K562 (cell line): ENCODE results near the gene FAM161A. TPM values are rescaled to one million over a fixed set of nuclear protein-coding genes. Genes with fewer than 3 reads are reported as not detected.
A peak's percentile ranks its signal among the peaks of the same experiment; 100 is the strongest.

Experiments used
- AFF1 ChIP-seq, 2 experiments: fragments of 450-650 bp; IDR thresholded peaks; 2 replicates each; pipeline ENCODE4 v1.6.1; 2018; ENCODE audit warnings: mild to moderate bottlenecking in 2 of 2, low read depth in 1 of 2; ENCODE audit not compliant: partially characterized antibody in 2 of 2
- CC2D1A ChIP-seq: fragments of 450-650 bp; IDR thresholded peaks from 2 replicates; pipeline ENCODE4 v1.6.1; 2017; ENCODE audit warnings: mild to moderate bottlenecking
- CCNT2 ChIP-seq: IDR thresholded peaks from 2 replicates; pipeline ENCODE4 v1.6.1; 2011; ENCODE audit warnings: borderline replicate concordance, low read depth, mild to moderate bottlenecking, moderate library complexity, mixed read lengths, low read length; ENCODE audit not compliant: insufficient read length; ENCODE audit errors: extremely low read depth
- E2F8 ChIP-seq: fragments of 450-650 bp; IDR thresholded peaks from 2 replicates; pipeline ENCODE4 v1.7.1; 2018; ENCODE audit warnings: mild to moderate bottlenecking, low read depth; ENCODE audit not compliant: partially characterized antibody
- MTA2 ChIP-seq: fragments of 450-650 bp; IDR thresholded peaks from 2 replicates; pipeline ENCODE4 v1.6.1; 2016; ENCODE audit warnings: low read depth
- NR1H2 ChIP-seq: sonication (generic); formaldehyde crosslinking; IDR thresholded peaks from 2 replicates; pipeline ENCODE4 v1.4.0; 2020; ENCODE audit warnings: mild to moderate bottlenecking, missing genetic modification reagents
- RAD21 ChIP-seq, 2 experiments: fragments of 250-450 bp in 1 of 2; fragments of 450-650 bp in 1 of 2; sonication (Bioruptor Pico) in 1 of 2; formaldehyde crosslinking in 1 of 2; IDR thresholded peaks in 1 of 2; conservative IDR thresholded peaks in 1 of 2; 2 replicates each; pipeline versions ENCODE4 v1.4.0 to v1.8.0; 2020 to 2022; ENCODE audit warnings: mild to moderate bottlenecking in 2 of 2, moderate library complexity in 1 of 2
- ZNF609 ChIP-seq: sonication (generic); formaldehyde crosslinking; IDR thresholded peaks from 2 replicates; pipeline ENCODE4 v1.8.1; 2023; ENCODE audit warnings: missing genetic modification reagents, mild to moderate bottlenecking, borderline replicate concordance
- polyA plus RNA-seq, 8 experiments: library from polyadenylated mRNA; depleted of rRNA in 4 of 8; stranded (reverse) in 5 of 8; unstranded in 3 of 8; fragments of >200 nt; fragmentation: Nextera tagmentation in 2 of 8; fragmentation: Illumina TruSeq in 1 of 8; extraction: Ambion mirVana in 2 of 8; extraction: Trizol in 1 of 8; gene quantifications; 2 replicates each; pipeline versions ENCODE4 v1.2.1 to v1.2.3, GENCODE V29; 2011 to 2014; ENCODE audit warnings: inconsistent platforms in 1 of 8, missing spikeins in 1 of 8
- total RNA-seq, 7 experiments: library from RNA; depleted of rRNA in 6 of 7; stranded (reverse); fragments of >200 nt in 6 of 7; fragmentation: Illumina TruSeq in 2 of 7; extraction: Trizol in 2 of 7; gene quantifications; 2 replicates each; pipeline versions ENCODE4 v1.2.1 to v1.2.3, GENCODE V29; 2011 to 2021; ENCODE audit warnings: low replicate concordance in 1 of 7
- TF ChIP-seq, protein P1 (sequence below), 3 experiments: IDR thresholded peaks in 2 of 3; conservative IDR thresholded peaks in 1 of 3; 2 replicates each; pipeline ENCODE4 v1.5.1; 2011 to 2012; ENCODE audit warnings: low read length in 3 of 3, mild to moderate bottlenecking in 3 of 3, control low read depth in 2 of 3, improper control_type of control experiment in 1 of 3, inconsistent platforms in 1 of 3, low read depth in 1 of 3, mixed read lengths in 1 of 3, moderate library complexity in 1 of 3; ENCODE audit not compliant: insufficient read depth in 2 of 3

Gene FAM161A
- total and polyA plus RNA-seq, 9 of the 15 experiments (the other 6 are each of a cell fraction or from before 2014, with no cell fraction given) = 0.27 to 1.4 (median 0.80) TPM

DNA sequence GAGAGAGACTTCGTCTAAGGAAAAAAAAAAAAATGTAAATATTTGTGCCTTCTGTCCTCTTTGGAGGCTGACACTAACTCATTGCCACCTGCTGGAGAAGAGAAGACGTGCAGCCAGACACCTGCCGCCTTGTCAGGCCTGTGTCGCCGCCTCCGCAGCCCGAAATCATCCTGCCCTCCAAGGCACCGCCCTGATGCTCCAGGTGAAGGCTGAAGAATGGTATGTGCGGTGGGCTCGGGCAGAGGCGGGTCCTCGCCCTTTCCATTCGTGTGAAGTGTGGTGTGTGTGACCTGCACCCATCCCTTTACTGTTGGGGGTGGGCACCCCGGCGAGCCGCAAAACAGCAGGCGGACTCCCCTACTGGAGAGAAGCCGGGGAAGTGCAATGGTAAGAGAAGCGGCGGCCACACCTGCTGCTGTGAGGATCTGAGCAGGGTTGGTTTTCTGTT, 60.4 kb downstream of the FAM161A start (continued):
- TF ChIP-seq RAD21 (CRISPR knock-in tag; conservative IDR thresholded peaks at IDR 0.05 in 1 of 2, IDR thresholded peaks at IDR 0.05 in 1 of 2) (peak; percentile 21 to 62; a peak in 2 of 4 replicates), E2F8 (no peak), CC2D1A (0 out of 2 replicates have a peak, but pooled peaks have one; percentile 7), CCNT2 (no peak), NR1H2 (CRISPR knock-in tag) (no peak), AFF1 (IDR thresholded peaks at IDR 0.05; ENCODE audit: low read depth in 1 of 2, partially characterized antibody in 2 of 2) (no peak), ZNF609 (CRISPR knock-in tag) (no peak), MTA2 (no peak)
- TF ChIP-seq, protein P1, sequence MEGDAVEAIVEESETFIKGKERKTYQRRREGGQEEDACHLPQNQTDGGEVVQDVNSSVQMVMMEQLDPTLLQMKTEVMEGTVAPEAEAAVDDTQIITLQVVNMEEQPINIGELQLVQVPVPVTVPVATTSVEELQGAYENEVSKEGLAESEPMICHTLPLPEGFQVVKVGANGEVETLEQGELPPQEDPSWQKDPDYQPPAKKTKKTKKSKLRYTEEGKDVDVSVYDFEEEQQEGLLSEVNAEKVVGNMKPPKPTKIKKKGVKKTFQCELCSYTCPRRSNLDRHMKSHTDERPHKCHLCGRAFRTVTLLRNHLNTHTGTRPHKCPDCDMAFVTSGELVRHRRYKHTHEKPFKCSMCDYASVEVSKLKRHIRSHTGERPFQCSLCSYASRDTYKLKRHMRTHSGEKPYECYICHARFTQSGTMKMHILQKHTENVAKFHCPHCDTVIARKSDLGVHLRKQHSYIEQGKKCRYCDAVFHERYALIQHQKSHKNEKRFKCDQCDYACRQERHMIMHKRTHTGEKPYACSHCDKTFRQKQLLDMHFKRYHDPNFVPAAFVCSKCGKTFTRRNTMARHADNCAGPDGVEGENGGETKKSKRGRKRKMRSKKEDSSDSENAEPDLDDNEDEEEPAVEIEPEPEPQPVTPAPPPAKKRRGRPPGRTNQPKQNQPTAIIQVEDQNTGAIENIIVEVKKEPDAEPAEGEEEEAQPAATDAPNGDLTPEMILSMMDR (IDR thresholded peaks at IDR 0.05 in 2 of 3, conservative IDR thresholded peaks at IDR 0.05 in 1 of 3; ENCODE audit: insufficient read depth in 2 of 3, low read depth in 1 of 3, low read length in 3 of 3) = peak; percentile 65 to 72 (median 70)
